ENCODE data around the gene CCDC28A. TPM values are rescaled to one million over a fixed set of nuclear protein-coding genes. Genes with fewer than 3 reads are reported as not detected.

CCDC28A gene
- total RNA-seq, 4 donors from 2014 or later, result 18.3 to 26.0 (median 22.1) TPM

GRCh38 chr6:138814179-138814834 lies 40.7 kb downstream of the CCDC28A start:
- H3K27ac ChIP-seq (replicated peaks in 1 of 4), result no peak overlapping the region
- no peaks in the 10 kb centered on the region for H3K36me3 ChIP-seq
- 74% methylated on average over 5 of the region's 5 CpGs for WGBS
- no peaks in the 10 kb centered on the region for H3K9me3 ChIP-seq
- TF ChIP-seq POLR2AphosphoS5 (IDR thresholded peaks at IDR 0.05), result no peak
- no peak for TF ChIP-seq CTCF (IDR thresholded peaks at IDR 0.05)
- TF ChIP-seq EP300 (IDR thresholded peaks at IDR 0.05), result no peak
- TF ChIP-seq POLR2A (IDR thresholded peaks at IDR 0.05; ENCODE audit: low read depth), result no peak
- H3K4me1 ChIP-seq, result peaks cover 0 to 9% (median 4%) of the 10 kb centered on the region in 4 donors
- no peak for DNase-seq (ENCODE audit: extremely low spot score)
- no peak overlapping the region for H3K4me3 ChIP-seq
- H3K27me3 ChIP-seq, result no peaks in the 10 kb centered on the region
- intact Hi-C loops (cut with DNase I), result loop anchor here (10.0 kb wide), 1 partner anchor 330 kb away; no protein-coding TSS in a partner anchor

GRCh38 chr6:138815221-138815620 lies 41.7 kb downstream of the CCDC28A start:
- 79% methylated on average over 6 of the region's 6 CpGs for WGBS
- no peak for TF ChIP-seq POLR2A (IDR thresholded peaks at IDR 0.05; ENCODE audit: low read depth)
- TF ChIP-seq POLR2AphosphoS5 (IDR thresholded peaks at IDR 0.05), result no peak
- no peak for TF ChIP-seq EP300 (IDR thresholded peaks at IDR 0.05)
- TF ChIP-seq CTCF (IDR thresholded peaks at IDR 0.05), result no peak
- H3K9me3 ChIP-seq, result no peaks in the 10 kb centered on the region
- H3K4me1 ChIP-seq, result peaks cover 0 to 9% (median 4%) of the 10 kb centered on the region in 4 donors
- no peaks in the 10 kb centered on the region for H3K27me3 ChIP-seq
- H3K36me3 ChIP-seq, result no peaks in the 10 kb centered on the region
- no peak overlapping the region for H3K4me3 ChIP-seq
- no peak overlapping the region for H3K27ac ChIP-seq (replicated peaks in 1 of 4)
- intact Hi-C loops (cut with DNase I), result loop anchor here (5.0 to 10.0 kb wide), 3 partner anchors 87 to 547 kb away; no protein-coding TSS in a partner anchor
- no peak for DNase-seq (ENCODE audit: extremely low spot score)

- TF ChIP-seq POLR2A (IDR thresholded peaks at IDR 0.05; ENCODE audit: low read depth) (no peak), CTCF (IDR thresholded peaks at IDR 0.05) (peak; percentile 78 to 82 (median 79)), EP300 (IDR thresholded peaks at IDR 0.05) (no peak)
- WGBS, result 35% methylated on average over 4 of the region's 4 CpGs
- DNase-seq (ENCODE audit: extremely low spot score), result no peak
- Histone ChIP-seq H3K9me3 (no peaks in the 10 kb centered on the region), H3K4me3 (no peak overlapping the region), H3K36me3 (no peaks in the 10 kb centered on the region), H3K27ac (replicated peaks in 1 of 4) (peak overlapping the region in 1 of 4 donors; percentile 40), H3K27me3 (no peaks in the 10 kb centered on the region), H3K4me1 (peaks cover 0 to 9% (median 4%) of the 10 kb centered on the region in 4 donors)
- intact Hi-C loops (cut with DNase I), result loop anchor here (1.0 to 10.0 kb wide), 4 partner anchors 86 to 546 kb away; partner anchors contain the start of gene REPS1
These were observed 42.4 kb downstream of the CCDC28A start for GRCh38 chr6:138815797-138816528.

GRCh38 chr6:138817799-138818198 lies 44.2 kb downstream of the CCDC28A start:
- H3K4me1 ChIP-seq, result peaks cover 0 to 9% (median 4%) of the 10 kb centered on the region in 4 donors
- no peaks in the 10 kb centered on the region for H3K27me3 ChIP-seq
- H3K9me3 ChIP-seq, result no peaks in the 10 kb centered on the region
- DNase-seq (ENCODE audit: extremely low spot score), result no peak
- no peak overlapping the region for H3K4me3 ChIP-seq
- TF ChIP-seq CTCF (IDR thresholded peaks at IDR 0.05), result no peak
- no peak for TF ChIP-seq POLR2A (IDR thresholded peaks at IDR 0.05; ENCODE audit: low read depth)
- TF ChIP-seq EP300 (IDR thresholded peaks at IDR 0.05), result no peak
- TF ChIP-seq POLR2AphosphoS5 (IDR thresholded peaks at IDR 0.05), result no peak
- no peak overlapping the region for H3K27ac ChIP-seq (replicated peaks in 1 of 4)
- no peaks in the 10 kb centered on the region for H3K36me3 ChIP-seq
- intact Hi-C loops (cut with DNase I), result loop anchor here (5.0 to 10.0 kb wide), 3 partner anchors 85 to 545 kb away; no protein-coding TSS in a partner anchor
- 61% methylated on average over 4 of the region's 4 CpGs for WGBS

Measured in esophagus muscularis mucosa (tissue), 4 donors.